GM21390 (cell line): Measurements from ENCODE around the gene CLASRP.

Experiments used
- ATAC-seq: cut with Tn5 transposase; IDR thresholded peaks from one replicate; pipeline ENCODE4 v1.9.1; 2021; ENCODE audit not compliant: unreplicated experiment

The CLASRP gene

DNA sequence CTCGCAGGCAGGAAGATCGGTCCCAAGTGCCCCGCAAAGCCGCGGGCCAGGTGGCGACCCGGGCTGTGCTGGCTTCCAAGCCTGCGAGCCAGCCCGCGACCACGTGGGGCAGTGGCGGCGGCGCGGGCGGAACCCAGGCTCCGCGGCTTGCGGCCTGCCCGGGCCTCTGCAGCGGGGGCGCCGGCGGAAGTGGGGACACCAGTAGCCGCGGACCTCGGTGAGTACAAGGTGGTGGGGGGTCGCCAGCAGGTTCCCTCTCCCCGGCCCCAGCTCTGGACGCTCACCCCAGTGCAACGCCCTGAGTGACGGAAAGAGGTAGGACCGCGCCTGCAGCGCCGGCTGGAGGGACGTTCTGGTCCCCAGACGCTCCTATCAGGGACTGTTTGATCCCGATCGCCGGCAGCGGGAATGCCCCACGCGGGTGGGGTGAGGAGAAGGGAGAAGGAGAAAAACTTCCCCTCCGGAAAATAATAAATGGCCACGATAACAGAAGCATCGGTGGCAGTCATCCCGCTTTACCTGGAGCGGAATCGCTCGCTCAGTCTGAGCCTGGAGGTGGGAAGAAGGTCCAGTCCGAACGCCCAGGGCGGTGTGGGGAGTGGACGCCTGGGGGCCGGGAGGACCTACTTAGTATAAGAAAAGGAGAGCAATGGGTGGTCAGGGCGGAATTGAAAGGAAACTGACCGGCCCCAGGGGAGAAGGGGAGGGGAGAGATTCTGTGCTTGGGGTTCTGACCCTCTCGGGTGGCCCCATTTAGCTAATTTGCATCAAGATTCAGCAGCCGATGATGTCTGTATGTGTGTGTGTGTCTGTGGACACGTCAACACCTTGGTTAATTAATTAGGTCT is 40.4 kb downstream of the CLASRP start, which contains the start of gene GEMIN7:
Gene GEMIN7, plus strand, starts transcription at position 198 of the 848 bp plus-strand sequence. CDS start 10,855 bp downstream, outside the sequence.
- ATAC-seq, result no peak

GRCh38 chr19:45079911-45080370 is 41.1 kb downstream of the CLASRP start:
- ATAC-seq, result no peak

- no peak for ATAC-seq
Observed at GRCh38 chr19:45082170-45082569, 43.3 kb downstream of the CLASRP start.

DNA sequence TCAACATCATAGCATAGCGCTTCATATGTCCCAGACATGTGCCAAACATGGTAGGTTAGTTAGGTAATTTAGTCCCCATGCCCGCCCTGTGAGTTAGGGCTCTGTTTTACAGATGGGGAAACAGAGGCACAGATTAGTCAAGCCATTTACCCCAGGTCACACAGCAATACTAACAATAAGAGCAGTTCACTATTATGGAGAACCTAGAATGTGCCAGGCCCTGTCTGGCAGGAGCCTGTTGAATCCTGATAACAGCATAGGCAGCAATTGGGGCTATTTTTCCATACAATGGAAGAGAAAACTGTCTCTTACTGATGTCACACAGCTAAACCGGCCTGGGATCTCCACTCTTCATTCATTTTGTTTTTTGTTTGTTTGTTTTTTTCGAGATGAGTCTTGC is 47.6 kb downstream of the CLASRP start:
- no peak for ATAC-seq

DNA sequence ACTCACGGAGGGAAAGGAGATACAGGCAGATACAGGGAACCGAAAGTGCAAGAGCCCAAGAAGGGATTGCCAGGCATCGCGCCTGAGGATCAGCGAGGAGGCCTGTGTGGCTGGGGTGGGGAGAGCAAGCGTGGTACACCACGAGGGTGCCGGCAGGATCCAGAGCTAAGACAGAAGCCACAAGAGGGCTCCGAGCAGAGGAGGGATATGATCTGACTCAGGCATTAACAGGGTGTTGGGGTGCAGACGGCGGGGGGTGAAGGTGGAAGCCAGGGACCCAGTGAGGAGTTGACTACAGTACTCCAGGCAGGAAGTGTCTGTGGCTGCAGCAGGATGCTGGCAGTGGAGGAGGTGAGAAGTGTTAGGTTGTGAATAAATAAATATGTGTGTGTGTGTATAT is 48.7 kb downstream of the CLASRP start:
- no peak for ATAC-seq

GRCh38 chr19:45090034-45090433 is 51.2 kb downstream of the CLASRP start:
- ATAC-seq, result no peak

- no peak for ATAC-seq
Observed at GRCh38 chr19:45090606-45091005, 51.8 kb downstream of the CLASRP start.

DNA sequence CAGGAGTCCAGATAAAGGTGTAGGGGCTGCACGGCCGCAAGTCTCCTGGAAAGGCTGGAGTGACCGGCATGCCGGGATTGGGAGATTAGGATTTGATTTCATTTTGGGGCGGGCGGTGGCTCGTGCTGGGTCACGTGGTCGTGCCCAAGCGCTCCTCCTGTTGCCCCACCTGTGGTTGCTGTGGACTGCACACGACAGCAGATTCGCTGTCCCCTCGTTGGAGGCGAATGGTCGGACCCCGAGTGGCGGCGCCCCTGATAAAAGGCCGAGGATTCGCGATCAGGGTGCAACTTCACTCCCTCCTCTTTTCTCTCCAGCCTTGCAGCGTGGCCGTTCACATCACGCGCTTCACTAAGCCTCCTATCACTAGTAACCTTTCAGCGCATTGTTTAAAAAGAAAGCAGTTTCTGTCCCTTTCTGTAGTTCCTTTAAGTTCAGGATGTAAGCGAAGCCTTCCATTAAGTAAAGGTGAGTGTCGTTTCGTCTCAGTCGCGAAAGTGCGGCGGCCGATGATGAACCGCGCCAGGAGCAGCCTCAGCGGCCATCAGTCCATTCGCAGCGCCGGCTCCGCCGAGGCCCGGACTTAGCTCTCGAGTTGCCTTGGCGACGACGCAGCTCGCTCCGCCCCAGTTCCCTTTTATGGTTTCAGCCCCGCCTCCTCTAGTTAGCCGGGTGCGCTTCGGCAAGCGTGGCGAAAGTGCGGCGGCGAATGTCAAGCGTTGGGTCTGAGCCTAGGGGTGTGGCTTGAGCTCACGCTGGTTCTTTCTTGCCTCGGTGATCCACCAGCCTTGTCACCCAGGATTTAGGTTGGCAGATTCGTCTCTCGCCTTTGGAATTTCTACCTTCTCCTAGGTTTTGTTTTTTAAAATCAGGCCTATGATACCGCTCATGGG is 52.4 kb downstream of the CLASRP start:
- ATAC-seq, result peak; percentile 54

GRCh38 chr19:45092747-45093678 is 54.2 kb downstream of the CLASRP start, which contains the start of gene PPP1R37:
TSS of gene PPP1R37 (plus strand) at chr19:45093179. CDS start at chr19:45093326, 147 bp downstream.
- peak; percentile 50 for ATAC-seq

- ATAC-seq, result no peak
Observed at GRCh38 chr19:45094137-45094536, 55.3 kb downstream of the CLASRP start.

DNA sequence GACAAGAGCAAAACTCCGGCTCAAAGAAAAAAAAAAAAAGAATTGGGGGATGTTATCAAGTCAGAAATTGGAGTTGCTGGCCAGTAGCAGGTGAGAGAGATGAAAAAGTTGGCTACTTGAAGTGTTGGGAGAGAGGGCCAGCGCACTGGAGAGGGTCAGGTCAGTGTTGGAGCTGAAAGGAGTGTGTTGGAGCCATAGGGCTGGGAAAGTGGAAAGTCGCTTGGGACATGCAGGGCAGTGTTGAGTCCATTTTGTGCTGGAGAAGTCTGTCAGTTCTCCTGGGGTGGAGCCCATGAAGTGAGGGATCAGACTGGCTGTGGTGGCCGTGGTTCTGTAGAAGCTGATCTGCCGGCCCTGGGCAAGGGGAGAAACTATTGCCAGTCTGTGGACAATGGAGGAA is 55.9 kb downstream of the CLASRP start:
- no peak for ATAC-seq

DNA sequence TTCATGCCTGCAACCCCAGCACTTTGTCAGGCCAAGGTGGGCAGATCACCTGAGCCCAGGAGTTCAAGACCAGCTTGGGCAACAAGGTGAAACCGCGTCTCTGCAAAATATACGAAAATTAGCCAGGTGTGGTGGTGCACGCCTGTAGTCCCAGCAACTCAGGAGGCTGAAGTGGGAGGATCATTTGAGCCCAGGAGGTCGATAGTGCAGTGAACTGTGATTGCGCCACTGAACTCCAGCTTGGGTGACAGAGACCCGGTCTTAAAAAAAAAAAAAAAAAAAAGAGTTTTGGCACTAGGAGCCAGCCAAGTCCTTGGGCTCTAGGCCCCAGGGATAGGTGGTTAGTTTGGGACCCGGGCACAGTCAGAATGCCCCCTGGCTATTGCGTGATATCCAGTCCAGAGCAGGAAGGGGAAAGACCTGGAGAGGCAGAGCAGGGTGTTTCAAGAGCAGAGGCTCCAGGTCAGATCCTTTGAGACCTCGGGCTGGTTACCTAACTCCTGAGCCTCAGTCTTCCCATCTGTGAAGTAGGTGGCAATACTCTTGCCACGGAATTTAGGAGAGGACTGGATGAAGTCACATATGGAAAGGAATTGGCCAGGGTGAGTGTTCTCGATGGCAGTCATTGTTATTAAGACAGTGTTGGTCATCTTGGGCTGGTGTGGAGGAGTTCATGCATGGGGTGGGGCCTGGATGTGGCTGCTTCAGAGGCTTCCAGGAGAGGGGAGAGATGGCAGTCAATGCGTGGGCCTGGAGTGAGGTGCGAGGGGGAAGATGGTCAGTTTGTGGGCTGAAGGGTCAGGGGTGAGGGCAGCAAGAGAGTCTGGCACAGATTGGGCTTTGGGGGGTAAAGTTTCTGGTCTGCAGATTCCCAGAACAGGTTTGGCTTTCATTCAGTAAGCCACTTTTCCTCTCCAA is 56.9 kb downstream of the CLASRP start:
- ATAC-seq, result no peak

DNA sequence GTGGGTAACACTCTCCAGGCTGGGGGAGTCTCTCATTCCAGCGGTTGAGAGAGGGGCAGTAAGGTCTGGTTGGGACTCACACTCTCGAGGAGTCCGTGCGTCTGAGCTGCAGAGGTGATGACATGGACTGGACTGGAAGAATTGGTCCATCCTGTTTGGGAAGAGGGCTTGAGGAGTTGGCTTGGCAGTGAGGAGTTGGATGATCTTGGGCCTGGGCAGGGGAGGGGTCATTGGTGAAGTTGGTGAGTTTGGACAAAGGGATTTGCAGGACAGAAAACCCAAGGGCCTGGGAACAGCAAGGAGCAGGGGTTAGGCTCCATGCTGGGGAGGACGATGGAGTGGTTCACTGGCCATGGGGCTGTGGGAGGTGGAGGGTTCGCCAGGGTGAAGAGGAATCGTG is 57.9 kb downstream of the CLASRP start:
- no peak for ATAC-seq

- ATAC-seq, result no peak
Observed at GRCh38 chr19:45097450-45097775, 58.6 kb downstream of the CLASRP start.

- ATAC-seq, result no peak
Observed at GRCh38 chr19:45097776-45098520, 59.1 kb downstream of the CLASRP start.

GRCh38 chr19:45098521-45099466 is 59.9 kb downstream of the CLASRP start:
- no peak for ATAC-seq

- ATAC-seq, result no peak
Observed at GRCh38 chr19:45099467-45100191, 60.8 kb downstream of the CLASRP start.
